GM19238 (cell line): ENCODE data around the gene CDKN2AIPNL.
A peak's percentile ranks its signal among the peaks of the same experiment; 100 is the strongest.

ENCODE experiments used
- DNase-seq: peaks from one replicate; pipeline ENCODE4 v3.0.0; 2011; ENCODE audit warnings: low spot score; ENCODE audit not compliant: insufficient read length

CDKN2AIPNL gene

GRCh38 chr5:134411546-134412266 is at the start of gene CDKN2AIPNL:
Gene CDKN2AIPNL (minus strand): TSS chr5:134411881. CDS start chr5:134411854, 27 bp downstream.
- peak; percentile 94 for DNase-seq

DNA sequence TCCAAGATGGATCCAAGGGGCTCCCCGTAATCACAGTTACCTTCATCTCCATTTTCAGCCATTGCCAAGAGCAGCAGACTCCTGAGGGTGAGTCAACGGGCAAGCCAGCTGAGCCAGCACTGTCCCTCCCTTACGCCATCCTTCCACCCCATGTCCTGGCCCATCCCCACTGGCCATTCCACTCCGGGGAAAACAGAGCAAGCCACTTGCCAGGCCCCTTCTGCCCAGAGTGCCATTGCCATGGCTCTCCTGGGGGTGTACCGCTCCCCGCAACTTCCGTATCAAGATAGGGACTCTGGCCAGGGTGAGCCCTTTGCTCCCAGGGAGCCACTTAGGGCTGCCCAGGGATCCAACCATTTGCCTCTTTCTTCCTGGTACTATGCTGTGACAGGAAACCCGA is 48.9 kb upstream of the CDKN2AIPNL start:
- no peak for DNase-seq

- no peak for DNase-seq
Observed at GRCh38 chr5:134459491-134459890, 47.8 kb upstream of the CDKN2AIPNL start.

GRCh38 chr5:134459010-134459403 is 47.3 kb upstream of the CDKN2AIPNL start:
- DNase-seq, result no peak

- no peak for DNase-seq
Observed at GRCh38 chr5:134458234-134459009, 46.7 kb upstream of the CDKN2AIPNL start.

DNA sequence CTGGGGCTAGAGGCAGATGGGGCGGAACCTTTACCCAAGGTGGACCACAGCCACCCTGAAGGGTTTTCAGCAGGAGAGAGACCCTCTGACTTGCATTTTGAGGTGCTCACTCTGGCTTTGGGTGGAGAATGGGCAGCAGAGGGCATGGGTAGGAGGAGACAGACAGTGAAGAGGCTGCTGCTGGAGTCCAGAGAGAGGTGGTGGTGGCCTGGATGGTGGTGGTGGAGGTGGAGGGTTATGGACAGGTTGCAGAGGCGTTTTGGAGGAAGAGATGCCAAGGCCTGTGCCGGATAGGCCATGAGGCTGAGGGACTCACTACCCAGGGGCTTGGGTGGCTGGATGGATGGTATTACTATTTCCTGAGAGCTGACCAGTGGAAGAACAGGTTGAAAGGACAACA is 46.1 kb upstream of the CDKN2AIPNL start:
- DNase-seq, result no peak

- no peak for DNase-seq
Observed at GRCh38 chr5:134456825-134457224, 45.1 kb upstream of the CDKN2AIPNL start.

DNA sequence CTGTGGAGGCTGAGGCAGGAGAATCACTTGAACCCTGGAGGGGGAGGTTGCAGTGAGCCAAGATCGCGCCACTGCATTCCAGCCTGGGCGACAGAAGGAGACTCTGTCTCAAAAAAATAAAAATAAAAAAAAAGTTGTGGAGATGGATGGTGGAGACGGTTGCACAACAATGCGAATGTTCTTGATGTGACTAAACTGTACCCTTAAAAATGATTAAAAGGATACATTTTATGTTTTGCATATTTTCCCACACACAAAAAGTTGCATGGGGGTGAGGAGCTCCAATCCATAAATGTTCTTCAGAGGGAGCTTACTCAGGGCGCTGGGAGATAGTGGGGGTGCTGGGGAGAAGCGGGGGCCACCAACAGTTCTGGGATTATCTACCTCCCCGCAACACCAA is 43.8 kb upstream of the CDKN2AIPNL start:
- no peak for DNase-seq

DNA sequence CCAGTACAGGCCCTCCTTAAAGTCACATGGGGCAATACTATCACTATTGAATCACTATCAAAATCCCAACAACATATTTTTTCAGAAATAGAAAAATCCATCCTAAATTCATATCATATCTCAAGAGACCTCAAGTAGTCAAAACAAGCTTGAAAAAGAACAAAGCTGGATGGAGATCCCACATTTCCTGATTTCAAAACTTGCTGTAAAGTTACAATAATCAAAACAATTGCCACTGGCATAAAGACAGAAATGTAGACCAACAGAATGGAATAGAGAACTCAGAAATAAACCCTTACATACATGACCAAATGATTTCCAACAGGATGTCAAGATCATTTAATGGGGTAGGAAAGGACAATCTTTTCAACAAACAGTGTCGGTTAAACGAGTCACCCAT is 41.3 kb upstream of the CDKN2AIPNL start:
- no peak for DNase-seq

- DNase-seq, result no peak
Observed at GRCh38 chr5:134451936-134452505, 40.3 kb upstream of the CDKN2AIPNL start.

DNA sequence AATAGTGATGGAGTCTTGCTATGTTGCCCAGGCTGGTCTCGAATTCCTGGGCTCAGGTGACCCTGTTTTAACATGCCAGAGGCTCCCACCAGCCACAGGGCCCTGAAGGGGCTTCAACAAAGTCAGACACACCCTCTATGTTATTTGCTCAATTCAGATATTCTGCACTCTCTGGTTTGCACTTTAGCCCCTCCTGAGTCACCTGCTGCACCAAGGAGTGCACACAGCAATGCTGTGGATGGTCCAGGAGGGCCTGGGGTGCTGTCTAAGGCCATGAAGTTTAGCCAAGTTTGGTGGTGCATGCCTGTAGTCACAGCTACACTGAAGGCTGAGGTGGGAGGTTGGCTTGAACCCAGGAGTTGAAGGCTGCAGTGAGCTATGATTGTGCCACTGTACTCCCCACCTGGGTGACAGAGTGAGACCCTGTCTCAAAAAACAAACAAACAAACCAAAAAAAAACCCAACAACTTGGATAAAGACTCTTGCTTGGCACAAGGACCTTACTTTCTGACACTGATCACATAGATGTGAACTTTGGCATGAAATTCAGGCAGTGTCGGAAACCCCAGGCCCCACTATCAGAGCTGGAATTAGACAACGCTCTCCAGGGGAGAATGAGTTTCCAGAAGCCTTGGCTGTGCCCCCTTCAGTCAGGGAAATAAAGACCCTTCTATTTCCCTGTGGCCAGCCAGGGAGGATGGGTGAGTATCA is 39.7 kb upstream of the CDKN2AIPNL start:
- no peak for DNase-seq

DNA sequence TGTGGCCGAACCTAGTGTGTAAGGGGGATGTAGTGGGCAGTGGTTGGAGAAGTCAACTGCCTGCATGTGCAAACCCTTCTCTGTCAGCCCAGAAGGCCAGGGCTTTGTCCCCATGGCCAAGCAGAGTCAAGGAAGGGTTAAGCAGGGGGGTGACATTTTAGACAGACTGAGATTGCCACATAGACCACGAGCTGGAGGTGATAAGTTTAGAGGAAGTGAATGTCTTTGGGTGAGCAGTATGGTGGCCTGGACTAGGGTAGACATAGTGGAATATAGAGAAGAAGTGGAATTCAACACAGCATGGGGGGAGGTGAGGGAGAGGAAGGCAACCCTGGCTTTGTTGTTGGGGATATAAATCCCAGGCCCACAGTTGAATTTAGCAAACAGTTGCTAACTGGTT is 38.7 kb upstream of the CDKN2AIPNL start:
- DNase-seq, result no peak

- DNase-seq, result no peak
Observed at GRCh38 chr5:134449167-134449566, 37.5 kb upstream of the CDKN2AIPNL start.

- DNase-seq, result no peak
Observed at GRCh38 chr5:134447815-134448520, 36.3 kb upstream of the CDKN2AIPNL start.

DNA sequence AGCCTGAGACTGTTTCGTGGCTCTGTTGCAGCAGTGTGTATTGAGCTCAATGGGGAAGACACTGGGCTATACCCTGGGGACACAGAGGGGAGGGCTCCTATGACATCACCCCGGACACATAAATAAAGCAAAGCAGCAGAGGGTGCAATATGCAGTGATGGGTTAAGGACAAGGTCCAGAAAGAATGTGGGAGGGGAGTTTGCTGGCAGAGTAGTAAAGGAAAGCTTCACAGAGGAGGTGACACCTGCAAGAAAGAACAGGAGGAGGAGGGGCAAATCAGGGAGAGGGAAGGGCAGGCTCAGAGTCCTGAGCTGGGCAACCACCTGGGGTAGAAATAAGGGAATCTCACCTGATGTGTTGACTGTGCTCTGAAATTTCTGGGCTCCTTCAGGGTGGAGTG is 35.3 kb upstream of the CDKN2AIPNL start:
- no peak for DNase-seq

DNA sequence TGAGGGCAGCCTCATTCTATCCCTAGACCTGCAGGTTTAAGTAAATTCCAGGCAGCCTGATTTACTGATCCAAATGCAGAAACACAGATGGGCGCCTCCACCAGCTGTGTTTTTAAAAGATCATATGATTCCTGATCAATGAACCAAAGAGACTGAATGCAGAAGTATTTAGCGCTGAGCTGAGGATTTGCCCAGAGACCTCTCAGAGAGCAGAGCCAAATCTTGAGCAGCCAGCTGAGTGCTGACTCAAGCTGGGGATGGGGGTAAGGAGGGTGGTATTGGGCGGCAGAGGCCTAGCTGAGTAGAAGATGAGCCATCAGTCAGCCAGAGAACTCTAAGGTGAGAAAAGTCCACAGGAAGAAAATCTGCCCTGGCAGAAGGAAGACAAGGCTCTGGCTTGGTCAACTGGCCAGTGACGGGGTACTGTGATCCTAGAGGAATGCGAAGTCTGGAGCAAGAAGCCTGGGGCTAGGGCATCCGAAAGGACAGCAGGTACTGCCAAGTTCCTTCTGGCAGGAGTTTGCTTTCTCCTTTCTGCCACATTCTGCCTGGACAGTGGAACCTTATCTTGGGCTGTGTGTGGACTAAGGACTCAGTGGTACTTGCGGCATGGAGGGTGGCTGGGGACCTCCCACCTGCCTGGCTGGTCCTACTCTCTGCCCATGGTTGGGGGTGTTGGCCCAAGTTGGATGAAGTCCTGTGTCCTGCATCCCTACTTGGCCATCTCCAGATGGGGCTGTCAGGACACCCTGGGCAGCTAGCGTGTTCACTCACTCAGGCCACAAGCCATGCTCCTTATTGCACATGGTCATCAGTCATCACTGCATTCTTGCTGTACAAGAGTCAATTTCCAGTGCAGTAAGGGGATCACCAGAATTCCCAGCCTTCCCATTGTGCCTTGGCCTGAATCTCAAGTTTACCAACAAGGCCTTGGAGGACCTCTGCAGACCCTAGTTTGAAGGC is 34.5 kb upstream of the CDKN2AIPNL start:
- DNase-seq, result no peak

DNA sequence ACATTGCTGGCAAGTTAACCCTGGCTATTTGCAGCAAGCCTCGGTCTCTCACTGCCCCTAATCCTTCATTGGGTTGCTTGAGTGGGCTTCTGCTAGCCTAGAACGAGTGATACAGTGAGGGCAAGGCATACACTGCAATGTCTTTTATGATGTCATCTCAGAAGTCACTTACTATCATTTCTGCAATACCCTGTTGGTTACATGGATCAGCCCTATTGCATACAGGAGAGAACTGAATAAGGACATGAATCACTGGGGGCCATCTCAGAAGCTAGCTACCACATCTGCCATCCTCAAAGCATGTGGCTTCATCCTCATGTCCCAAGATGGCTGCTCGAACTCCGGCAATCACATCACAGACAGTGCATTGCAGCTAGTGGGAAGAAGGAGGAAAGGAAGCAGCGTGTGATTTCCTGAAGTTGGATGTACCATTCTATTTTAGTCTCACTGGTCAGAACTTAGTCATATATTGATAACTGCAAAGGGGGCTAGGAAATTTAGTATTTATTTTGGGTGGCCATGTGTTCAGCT is 33.3 kb upstream of the CDKN2AIPNL start:
- no peak for DNase-seq

DNA sequence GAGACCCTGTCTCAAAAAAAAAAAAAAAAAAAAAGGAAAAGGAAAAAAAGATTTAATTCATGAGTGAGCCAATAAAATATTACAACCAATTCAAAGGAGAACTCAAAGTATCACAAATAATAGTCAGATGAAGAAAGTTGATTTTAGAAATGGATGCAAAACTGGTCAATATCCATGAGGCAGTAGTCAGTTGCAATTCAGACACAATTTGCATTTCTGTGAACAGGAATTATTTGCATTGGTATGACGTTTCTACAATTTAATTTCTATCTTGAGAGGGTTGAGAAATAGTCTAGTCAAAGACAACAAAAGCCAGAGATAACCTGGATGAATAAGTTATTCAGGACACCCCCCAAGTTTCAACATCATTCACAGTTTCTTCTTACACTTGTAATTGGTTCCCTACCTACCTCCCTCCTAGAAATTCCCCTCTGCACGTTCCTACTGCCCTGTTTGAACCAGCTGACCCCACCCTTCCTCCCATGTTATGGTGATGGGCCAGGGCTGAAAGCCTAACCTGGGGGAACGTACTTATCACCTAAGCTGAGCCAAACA is 28.6 kb upstream of the CDKN2AIPNL start:
- DNase-seq, result no peak

DNA sequence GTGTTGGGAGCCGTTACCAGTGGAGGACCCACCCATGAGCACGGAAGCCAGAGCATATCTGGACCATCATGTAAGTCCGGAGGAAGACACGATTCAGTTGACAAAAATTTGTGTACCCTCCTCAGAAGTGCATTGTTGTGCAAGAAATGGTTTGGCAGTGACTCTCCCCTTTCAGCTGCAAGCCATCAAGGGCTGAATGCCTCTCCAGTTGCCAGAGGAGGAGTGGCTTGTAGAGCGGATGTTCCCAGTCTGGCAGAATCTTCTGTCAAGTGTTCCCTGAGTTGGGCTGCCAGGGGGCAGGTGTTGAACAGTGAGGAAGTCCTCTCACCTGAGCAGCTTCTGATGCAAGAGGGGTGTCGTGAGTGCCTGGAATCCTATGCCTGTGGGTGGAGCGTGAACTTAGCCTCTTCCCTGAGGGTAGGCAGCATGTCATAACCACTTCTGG is 27.6 kb upstream of the CDKN2AIPNL start:
- DNase-seq, result no peak
